PFSK-1 (cell line): Measurements from ENCODE around the gene ATP8B4.

ENCODE experiments used
- FOXP2 ChIP-seq: optimal IDR thresholded peaks from 2 replicates; pipeline ENCODE3; 2011; ENCODE audit warnings: borderline replicate concordance, control low read depth, inconsistent platforms; ENCODE audit not compliant: insufficient read depth; ENCODE audit errors: extremely low read length, extremely low read depth
- POLR2AphosphoS5 ChIP-seq: IDR thresholded peaks from 2 replicates; pipeline ENCODE4 v1.6.1; 2012; ENCODE audit warnings: low read depth, mild to moderate bottlenecking, control low read depth, low read length, moderate library complexity
- REST ChIP-seq, 2 experiments: IDR thresholded peaks; 2 replicates each; pipeline versions ENCODE4 v1.6.1 to v1.8.0; 2011 to 2012; ENCODE audit warnings: low read depth in 2 of 2, low read length in 2 of 2, control low read depth in 1 of 2, inconsistent platforms in 1 of 2, mild to moderate bottlenecking in 1 of 2, moderate library complexity in 1 of 2; ENCODE audit not compliant: insufficient read depth in 1 of 2
- SIN3A ChIP-seq: IDR thresholded peaks from 2 replicates; pipeline ENCODE4 v1.6.1; 2012; ENCODE audit warnings: mild to moderate bottlenecking, low read length, moderate library complexity, borderline replicate concordance; ENCODE audit not compliant: insufficient read depth
- TAF1 ChIP-seq: IDR thresholded peaks from 2 replicates; pipeline ENCODE4 v1.6.1; 2012; ENCODE audit warnings: low read length, control low read depth, borderline replicate concordance; ENCODE audit not compliant: insufficient read depth

The ATP8B4 gene

GRCh38 chr15:50163719-50164410, 44.8 kb upstream of the ATP8B4 start:
- TF ChIP-seq REST (IDR thresholded peaks at IDR 0.05; ENCODE audit: insufficient read depth in 1 of 2, low read depth in 2 of 2, low read length in 2 of 2) (no peak), SIN3A (no peak), POLR2AphosphoS5 (no peak), TAF1 (no peak), FOXP2 (no peak)

DNA sequence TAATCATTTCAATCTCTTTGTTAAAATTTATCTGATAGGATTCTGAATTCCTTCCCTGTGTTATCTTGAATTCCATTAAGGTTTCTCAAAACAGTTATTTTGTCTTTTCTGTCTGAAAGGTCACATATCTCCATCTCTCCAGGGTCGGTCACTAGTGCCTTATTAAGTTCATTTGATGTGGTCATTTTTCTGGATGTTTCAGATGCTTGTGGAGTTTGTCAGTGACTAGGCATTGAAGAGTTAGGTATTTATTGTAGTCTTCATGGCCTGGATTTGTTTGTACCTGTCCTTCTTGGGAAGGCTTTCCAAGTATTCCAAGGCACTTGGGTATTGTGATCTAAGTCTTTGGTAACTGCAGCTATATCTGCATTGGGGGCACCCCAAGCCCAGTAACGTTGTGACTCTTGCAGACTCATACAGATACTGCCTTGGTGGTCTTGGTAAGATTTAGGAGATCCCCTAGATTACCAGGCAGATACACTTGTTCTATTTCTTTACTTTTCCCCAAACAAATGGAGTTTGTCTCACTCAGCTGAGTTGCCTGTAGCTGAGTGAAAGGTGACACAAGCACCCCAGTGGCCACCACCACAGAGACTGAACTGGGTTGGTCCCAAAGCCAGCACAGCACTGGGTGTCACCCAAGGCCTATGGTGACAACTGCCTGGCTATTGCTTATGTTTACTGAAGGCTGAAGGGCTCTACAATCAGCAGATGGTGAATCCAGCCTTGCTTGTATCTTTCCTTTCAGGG, 44.1 kb upstream of the ATP8B4 start:
- TF ChIP-seq REST (IDR thresholded peaks at IDR 0.05; ENCODE audit: insufficient read depth in 1 of 2, low read depth in 2 of 2, low read length in 2 of 2), result no peak
- TF ChIP-seq FOXP2, result no peak
- TF ChIP-seq POLR2AphosphoS5, result no peak
- no peak for TF ChIP-seq TAF1
- TF ChIP-seq SIN3A, result no peak

GRCh38 chr15:50151476-50151875, 32.4 kb upstream of the ATP8B4 start:
- TF ChIP-seq REST (IDR thresholded peaks at IDR 0.05; ENCODE audit: insufficient read depth in 1 of 2, low read depth in 2 of 2, low read length in 2 of 2) (no peak), TAF1 (no peak), SIN3A (no peak), FOXP2 (no peak), POLR2AphosphoS5 (no peak)

DNA sequence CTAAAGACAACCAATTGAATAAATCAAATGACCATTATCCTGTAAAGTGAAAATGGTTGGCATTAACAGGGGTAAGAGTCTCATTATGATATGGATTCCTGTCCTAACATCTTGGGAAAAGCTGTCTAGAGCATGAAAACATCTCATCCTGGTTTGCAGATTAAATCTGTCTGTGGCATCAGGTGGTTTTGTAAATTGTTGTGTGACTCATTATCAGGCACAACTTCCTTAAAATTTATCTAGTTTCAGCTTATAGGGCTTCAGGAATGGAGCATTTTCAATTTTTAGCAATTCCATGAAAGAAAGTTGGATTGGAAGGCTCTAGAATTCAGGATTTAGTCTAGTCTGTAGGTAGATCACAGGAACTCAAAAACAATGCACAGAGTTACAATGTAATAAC, 31.8 kb upstream of the ATP8B4 start:
- TF ChIP-seq FOXP2, result no peak
- no peak for TF ChIP-seq TAF1
- TF ChIP-seq SIN3A, result no peak
- TF ChIP-seq REST (IDR thresholded peaks at IDR 0.05; ENCODE audit: insufficient read depth in 1 of 2, low read depth in 2 of 2, low read length in 2 of 2), result no peak
- TF ChIP-seq POLR2AphosphoS5, result no peak
